ENCODE data around the gene ODF4.
"Not testable (repeated sequence)": the region's sequence is repeated elsewhere in the genome, so short reads cannot be mapped to it uniquely, and the experiment has no call there.

ODF4 gene

GRCh38 chr17:8387914-8388651, 48.4 kb downstream of the ODF4 start:
- Histone ChIP-seq H3K9me3 (no peaks in the 10 kb centered on the region), H3K27ac (no peak overlapping the region), H3K27me3 (peaks cover 0 to 7% of the 10 kb centered on the region in 2 donors), H3K36me3 (no peaks in the 10 kb centered on the region), H3K4me1 (peaks cover 0 to 13% (median 13%) of the 10 kb centered on the region in 4 donors), H3K4me3 (no peak overlapping the region)
- no peak for TF ChIP-seq CTCF (IDR thresholded peaks at IDR 0.05)
- intact Hi-C loops (cut with DNase I; ENCODE audit: low total_unique reads): no loop called here
- no peak for DNase-seq

GRCh38 chr17:8391711-8392110, 52.1 kb downstream of the ODF4 start:
- intact Hi-C loops (cut with DNase I; ENCODE audit: low total_unique reads): no loop called here
- no peak for DNase-seq
- H3K4me1 ChIP-seq: no peaks in the 10 kb centered on the region
- H3K27ac ChIP-seq: no peak overlapping the region
- no peaks in the 10 kb centered on the region for H3K36me3 ChIP-seq
- H3K27me3 ChIP-seq: peaks cover 0 to 27% of the 10 kb centered on the region in 2 donors
- TF ChIP-seq CTCF (IDR thresholded peaks at IDR 0.05): no peak
- H3K4me3 ChIP-seq: no peak overlapping the region
- H3K9me3 ChIP-seq: no peaks in the 10 kb centered on the region

GRCh38 chr17:8392274-8392673, 52.6 kb downstream of the ODF4 start:
- Histone ChIP-seq H3K4me3 (no peak overlapping the region), H3K4me1 (no peaks in the 10 kb centered on the region), H3K36me3 (no peaks in the 10 kb centered on the region), H3K27ac (no peak overlapping the region), H3K27me3 (peaks cover 0 to 32% of the 10 kb centered on the region in 2 donors), H3K9me3 (no peaks in the 10 kb centered on the region)
- DNase-seq: no peak
- intact Hi-C loops (cut with DNase I; ENCODE audit: low total_unique reads): no loop called here
- TF ChIP-seq CTCF (IDR thresholded peaks at IDR 0.05): no peak

- Histone ChIP-seq H3K4me3 (no peak overlapping the region), H3K9me3 (no peaks in the 10 kb centered on the region), H3K27ac (no peak overlapping the region), H3K27me3 (peaks cover 0 to 38% of the 10 kb centered on the region in 2 donors), H3K36me3 (no peaks in the 10 kb centered on the region), H3K4me1 (no peaks in the 10 kb centered on the region)
- no peak for TF ChIP-seq CTCF (IDR thresholded peaks at IDR 0.05)
- intact Hi-C loops (cut with DNase I; ENCODE audit: low total_unique reads): no loop called here
- DNase-seq: peak in 1 of 2 donors; percentile 54
Observed at GRCh38 chr17:8392674-8393469, 53.2 kb downstream of the ODF4 start.

GRCh38 chr17:8393470-8394231, 54.0 kb downstream of the ODF4 start:
- no peak overlapping the region for H3K4me3 ChIP-seq
- DNase-seq: peak in 1 of 2 donors; percentile 24
- H3K4me1 ChIP-seq: no peaks in the 10 kb centered on the region
- no peak for TF ChIP-seq CTCF (IDR thresholded peaks at IDR 0.05)
- H3K9me3 ChIP-seq: no peaks in the 10 kb centered on the region
- no peaks in the 10 kb centered on the region for H3K36me3 ChIP-seq
- no peak overlapping the region for H3K27ac ChIP-seq
- peaks cover 0 to 45% of the 10 kb centered on the region in 2 donors for H3K27me3 ChIP-seq
- intact Hi-C loops (cut with DNase I; ENCODE audit: low total_unique reads): no loop called here

- H3K4me1 ChIP-seq; intact Hi-C loops (cut with DNase I; ENCODE audit: low total_unique reads); H3K27ac ChIP-seq; H3K4me3 ChIP-seq; DNase-seq; H3K36me3 ChIP-seq; H3K9me3 ChIP-seq: not testable (repeated sequence)
- H3K27me3 ChIP-seq: peaks cover 0 to 48% of the 10 kb centered on the region in 2 donors
Observed at GRCh38 chr17:8394497-8394896, 54.9 kb downstream of the ODF4 start.

All from tibial artery (tissue), 4 donors.